Stimulated activated CD8-positive, alpha-beta memory T cell treated with anti-CD3 and anti-CD28 coated beads, Interleukin-15, amount 100 ng/mL, for 24 hours (primary cell): ENCODE measurements around the gene CBFA2T3.

ENCODE experiments used
- DNase-seq: peaks from one replicate; pipeline ENCODE4 v3.0.0-alpha.2; 2020; ENCODE audit warnings: low read depth

Gene CBFA2T3

DNA sequence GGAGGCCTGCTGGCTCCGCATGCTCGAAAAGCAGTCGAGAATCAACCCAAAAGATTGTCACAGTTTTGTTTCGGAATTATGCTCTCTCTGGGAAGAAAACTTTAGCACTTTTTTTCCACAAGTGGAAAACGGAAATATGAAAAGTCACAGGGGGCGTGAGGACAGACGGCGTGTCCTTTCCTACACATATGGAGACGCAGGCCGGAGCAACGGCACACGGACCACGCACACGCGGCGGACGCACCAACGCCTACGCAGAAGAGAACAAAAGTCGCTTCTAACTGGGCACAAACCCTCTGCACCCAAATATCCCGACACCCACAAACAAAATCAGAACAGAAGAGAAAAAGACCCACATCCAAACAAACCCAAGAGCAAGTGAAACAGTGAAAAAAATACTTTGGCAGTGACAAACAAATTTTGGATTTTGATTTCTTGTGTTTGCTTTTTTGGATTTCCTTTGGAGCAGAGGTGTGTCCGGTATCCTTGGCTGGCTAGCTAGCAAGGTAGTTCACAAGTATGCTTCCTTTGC lies 101.2 kb downstream of the CBFA2T3 start:
- DNase-seq = no peak

DNA sequence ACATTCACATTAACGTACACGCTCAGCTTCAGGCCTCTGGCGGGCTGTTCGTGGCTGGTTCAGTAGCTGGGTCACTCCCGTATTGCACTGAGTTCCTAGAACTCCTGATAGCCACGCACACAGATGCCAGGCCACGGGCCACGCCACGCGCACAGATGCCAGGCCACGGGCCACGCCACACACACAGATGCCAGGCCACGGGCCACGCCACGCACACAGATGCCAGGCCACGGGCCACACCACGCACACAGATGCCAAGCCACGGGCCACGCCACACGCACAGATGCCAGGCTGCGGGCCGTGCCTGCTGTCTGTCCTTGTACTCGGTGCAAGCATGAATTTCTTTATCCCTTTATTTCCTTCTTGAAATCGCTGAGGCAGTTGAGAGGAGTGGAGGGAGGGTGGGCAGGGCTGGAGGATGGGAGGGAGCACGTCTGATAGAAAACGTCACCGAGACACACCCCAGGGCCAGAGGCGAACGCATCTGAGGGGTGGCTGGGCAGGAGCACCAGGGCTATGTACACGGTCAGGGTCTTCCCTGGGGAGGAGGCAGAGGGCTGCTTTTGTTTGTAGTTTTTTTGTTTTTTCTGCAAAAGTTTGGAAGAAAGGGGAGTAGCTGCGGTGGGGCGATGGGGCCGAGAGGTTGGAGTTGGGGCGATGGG lies 101.9 kb downstream of the CBFA2T3 start:
- DNase-seq = no peak

DNA sequence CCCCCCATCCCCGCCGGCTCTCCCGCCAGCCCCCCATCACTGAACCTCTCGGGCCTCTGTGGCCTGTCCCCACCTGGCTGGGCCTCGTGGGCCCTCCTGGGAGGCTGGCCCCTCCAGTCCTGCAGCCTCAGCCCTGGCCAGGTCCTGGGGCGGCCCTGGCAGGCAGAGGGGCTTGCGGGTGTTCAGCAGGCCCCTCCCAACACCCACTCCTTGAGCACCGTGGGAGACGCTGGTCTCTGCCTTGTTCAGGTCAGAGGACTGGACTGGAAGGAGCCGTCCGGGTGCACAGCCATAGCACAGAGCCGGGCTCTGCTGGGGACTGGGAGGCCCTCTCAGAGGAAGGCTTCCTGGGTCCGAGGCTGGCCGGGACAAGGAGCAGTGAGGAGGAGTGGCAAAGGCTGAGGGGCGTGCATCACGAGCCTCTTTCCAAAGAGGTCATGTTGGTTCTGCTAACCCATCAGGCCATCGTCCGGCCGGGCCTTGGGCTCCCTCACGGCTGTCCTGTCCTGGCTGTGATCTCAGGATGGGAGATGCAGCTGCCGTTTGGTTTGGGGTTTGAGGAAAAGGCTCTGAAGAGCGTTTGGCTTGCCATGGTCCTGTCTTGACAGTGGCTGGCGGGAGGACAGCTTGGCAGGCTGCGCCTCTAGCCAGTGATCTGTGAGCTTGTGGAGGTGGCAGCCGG lies 104.2 kb downstream of the CBFA2T3 start:
- no peak for DNase-seq

DNA sequence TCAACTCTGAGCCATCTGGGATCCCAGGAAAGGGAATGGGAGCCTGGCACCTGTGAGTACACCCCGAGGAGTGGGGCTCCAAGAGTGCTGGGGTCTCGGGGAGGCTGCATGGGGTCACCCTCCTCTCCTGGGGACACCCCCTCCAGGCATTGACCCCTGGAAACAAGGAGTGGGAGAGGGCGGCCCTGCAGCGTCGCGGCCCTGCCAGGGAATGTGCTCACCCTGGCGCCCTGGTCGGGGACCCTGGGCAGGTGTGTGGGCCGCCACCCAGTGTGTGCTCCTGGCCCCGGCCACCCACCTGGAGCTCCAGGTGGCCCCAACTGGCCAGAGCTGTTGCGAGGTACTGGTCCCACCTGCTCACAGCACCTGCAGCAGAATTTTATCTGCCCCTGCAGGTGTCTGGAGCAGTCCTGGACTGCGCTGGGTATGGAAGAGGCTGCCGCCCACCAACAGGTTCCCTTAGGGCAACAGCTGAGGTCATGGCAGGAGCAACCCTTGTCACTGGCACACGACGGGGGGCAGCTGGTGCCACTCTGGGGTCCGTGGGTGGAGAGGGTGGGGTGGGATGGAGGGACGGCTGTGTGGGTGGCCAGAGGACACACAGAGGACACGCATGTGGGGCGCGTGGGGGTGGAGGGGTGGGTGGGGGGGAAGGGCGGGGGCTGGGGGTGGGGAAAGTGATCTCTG lies 105.1 kb downstream of the CBFA2T3 start:
- no peak for DNase-seq

DNA sequence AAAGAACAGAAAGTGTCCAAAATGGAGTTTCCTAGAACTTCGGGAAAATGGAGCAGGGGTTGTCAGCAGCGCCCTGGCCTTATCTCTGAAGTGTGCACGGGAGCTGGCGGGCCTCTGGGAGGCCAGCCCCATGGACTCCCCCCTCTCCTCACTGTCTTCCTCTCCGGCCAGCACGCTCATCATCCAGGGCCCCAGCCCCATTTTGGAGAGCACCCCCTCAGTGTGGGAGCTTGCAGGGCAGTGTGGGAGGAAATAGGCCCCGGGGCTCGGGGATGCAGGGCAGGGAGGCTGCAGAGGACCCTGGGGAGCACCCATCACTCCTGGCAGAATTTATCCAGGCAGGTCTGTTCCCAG lies 105.7 kb downstream of the CBFA2T3 start:
- DNase-seq = no peak

DNA sequence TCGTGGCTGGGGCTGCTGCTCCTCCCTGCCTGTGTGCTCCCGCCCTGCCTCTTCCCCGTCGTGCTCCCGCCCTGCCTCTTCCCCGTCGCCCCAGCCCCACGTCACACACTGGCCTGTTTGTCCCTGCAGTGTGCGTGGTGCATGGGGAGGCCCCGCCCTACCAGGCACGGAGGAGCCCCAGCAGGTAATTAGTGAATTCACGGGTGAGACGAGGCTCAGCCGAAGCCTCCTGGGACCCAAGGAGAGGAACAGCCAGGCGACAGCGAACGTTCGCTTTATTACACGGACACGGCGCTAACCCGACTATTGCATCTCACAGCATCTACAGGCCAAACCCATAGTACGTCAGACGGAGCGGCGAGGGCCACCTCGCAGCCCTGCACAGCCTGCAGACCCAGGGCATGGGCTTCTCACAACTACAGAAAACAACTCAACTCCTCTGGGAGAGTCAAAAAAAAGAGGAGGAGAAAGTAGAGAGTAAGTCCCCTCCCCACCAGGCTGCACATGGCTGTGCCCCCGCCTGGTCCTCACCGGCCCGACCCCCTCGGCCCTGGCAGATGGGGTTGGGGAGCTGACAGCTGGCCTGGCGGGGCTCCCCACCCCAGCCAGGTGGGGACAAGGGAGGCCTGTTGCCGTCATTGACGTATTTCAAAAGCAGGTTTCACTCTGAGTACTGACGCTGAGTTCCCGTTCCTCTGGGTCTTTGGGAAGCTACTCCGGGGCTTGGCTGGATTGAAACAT lies 106.2 kb downstream of the CBFA2T3 start:
- no peak for DNase-seq

DNA sequence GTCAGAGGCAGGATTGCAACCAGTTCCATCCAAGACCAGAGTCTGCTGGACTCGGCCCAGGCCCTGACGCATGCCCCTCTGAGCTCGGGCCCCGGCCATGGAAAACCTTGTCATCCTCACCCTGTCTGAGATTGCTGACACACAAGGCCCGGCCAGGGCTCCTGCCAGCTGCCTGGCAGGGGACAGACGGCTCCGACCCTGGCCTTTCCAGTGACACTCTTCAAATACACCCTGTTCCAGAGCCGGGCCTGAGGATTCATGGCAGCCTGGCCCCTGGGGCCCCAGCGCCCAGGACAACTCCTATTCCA lies 107.4 kb downstream of the CBFA2T3 start:
- no peak for DNase-seq

DNA sequence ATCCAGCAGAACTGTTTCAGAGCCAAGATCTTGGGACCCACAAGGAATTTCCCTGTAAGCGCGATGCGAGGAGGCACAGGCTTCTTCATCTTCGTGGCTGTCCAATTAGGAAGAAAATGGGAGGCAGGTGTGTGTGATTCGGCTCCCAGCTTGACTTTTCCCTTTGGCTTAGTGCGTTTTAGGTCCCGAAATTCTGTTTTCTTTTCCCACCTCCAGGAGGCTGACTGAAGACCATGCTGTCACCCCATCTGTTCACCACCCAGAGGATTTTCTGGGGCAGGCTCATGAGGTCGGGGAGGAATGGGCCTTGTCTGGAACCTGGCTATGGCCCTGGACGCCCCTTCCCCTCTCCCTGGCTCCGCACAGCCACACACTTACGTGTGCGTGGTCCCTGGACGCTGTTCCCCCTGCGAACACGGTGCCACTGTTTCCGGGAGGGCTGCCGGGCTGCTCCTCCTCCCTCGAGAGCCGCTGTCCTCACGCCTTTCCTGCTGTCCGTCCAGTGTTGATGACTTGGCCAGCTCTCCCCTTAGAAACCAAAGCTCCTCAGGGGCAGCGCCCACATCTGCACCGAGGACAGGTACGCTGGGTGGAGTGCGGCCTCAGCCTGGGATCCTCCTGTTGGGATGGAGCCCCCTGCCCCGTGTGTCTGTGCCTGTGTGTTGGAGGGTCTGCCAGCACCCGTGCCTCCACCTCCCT lies 107.9 kb downstream of the CBFA2T3 start:
- DNase-seq = no peak

DNA sequence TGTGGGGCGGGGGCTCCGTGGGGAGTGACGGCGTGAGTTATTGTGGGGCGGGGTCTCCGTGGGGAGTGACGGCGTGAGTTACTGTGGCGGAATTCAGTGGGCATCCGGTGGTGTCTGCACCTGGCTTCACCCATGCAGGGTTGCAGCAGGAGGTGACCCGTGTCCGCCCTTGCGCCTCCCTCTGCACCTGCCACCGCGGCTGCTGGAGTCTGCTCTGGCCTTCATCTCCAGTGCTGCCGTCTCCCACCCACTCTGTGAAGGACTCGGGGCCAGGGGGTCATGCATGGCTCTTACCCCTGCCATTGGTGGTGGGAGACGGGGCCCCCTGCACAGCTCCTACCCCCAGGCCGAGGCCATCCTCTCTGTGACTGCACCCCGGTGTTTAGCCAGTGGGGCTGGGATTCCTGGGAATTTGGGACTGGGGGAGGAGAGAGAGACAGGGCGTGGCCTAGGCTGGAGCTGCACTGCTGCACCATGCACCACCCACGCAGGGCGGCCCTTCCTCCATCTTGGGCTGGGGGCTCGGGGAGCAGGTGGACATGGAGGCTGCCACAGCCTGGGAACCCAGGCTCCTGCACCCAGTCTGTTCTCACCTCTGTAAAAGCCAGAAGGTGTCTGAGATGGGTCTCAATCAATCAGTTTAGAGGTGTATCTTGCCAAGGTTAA lies 109.3 kb downstream of the CBFA2T3 start:
- DNase-seq = no peak

DNA sequence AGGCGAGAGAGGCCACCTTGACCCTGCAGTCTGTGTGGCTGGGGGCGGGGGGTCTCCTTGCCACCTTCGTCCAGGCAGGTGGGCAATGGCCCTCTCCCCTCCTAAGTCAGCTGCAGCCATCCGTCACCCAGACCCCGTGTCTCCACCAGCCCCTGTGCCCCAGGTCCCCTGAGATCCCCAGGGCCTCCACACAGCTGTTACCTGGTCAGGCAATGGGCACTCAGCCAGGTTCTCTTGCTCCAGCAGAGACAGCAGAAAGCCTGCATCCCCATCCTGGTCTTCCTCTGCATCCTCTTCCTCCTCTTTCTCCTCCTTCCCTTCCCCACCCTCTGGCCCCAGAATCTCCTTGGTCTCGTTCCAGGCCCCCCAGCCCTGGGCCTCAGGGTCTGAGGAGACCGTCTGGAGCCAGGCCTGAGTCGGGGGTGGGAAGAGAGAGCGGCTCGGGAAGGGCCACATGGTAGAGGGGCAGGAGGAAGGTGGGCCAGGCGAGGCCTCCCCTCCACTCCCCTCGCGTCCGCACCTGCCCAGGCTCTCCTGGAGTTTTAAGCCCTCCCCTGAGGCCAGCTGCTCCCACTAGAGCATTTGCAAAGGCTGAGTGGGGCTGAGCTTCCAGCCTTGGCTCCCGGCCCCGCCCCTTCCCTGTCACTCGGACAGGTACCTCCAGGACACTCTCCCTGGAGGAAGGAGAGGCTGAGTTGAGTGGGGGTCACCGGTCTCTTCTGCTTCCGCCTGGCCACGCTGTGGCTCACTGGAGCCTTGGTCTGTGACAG lies 110.7 kb downstream of the CBFA2T3 start, which contains the start of gene PABPN1L:
PABPN1L (minus strand) TSS at position 510 of the 770 bp plus-strand sequence; CDS start at position 456, 54 bp downstream.
- no peak for DNase-seq

DNA sequence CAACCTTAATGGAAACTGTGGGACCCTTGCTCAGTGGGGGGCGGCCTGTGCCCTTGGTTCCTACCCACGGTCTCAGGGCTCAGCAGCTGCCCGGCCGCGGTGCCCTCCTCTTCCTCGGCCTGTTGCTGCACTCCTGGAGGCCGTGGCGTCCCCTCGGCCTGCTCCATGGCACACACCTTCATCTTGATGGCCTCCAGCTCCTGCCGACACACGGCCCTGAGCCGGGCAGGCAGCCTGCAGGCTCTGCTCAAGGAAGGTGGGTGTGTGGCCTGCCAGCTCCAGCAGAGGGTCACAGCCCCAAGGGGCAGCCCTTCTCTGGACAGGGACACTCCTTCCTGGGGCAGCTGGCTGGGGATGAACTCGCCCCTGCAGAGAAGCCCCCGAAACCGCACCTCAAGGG lies 111.3 kb downstream of the CBFA2T3 start:
- DNase-seq = no peak

DNA sequence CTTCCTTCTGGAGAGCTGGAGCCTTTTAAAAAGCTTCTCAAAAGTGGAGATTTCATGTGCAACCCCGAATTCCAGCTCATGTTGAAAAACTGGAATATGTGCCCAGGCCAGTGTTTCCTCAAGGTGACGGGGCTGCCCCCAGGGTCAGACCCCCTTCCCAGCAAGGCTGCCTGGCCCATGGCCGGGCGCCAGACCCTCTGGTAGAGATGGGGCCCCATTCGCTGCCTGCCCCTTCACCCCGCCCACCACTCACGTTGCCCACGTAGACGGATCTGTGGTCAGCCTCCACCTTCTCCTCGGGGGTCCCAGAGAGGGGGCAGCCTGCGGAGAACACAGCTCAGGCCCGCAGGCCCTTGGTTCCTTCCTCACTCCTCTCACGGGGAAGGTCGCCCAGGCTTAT lies 111.7 kb downstream of the CBFA2T3 start:
- DNase-seq = no peak

DNA sequence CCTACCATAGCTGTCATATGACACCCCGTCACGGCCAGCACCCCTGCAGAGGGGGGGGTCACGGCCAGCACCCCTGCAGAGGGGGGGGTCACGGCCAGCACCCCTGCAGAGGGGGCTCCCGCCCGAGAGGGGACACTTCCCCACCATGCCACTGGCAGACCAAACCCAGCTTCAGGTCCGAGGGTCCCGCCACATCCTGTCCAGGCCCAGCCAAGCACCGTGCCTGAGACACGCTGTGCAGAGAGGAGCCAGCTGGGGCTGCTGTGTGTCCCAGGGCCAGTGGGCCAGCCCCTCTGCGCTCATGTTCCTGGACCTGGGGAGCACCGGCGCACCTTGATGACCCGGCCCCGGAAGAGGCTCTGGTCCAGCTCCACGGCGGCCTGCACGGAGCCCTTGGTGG lies 112.5 kb downstream of the CBFA2T3 start:
- no peak for DNase-seq

DNA sequence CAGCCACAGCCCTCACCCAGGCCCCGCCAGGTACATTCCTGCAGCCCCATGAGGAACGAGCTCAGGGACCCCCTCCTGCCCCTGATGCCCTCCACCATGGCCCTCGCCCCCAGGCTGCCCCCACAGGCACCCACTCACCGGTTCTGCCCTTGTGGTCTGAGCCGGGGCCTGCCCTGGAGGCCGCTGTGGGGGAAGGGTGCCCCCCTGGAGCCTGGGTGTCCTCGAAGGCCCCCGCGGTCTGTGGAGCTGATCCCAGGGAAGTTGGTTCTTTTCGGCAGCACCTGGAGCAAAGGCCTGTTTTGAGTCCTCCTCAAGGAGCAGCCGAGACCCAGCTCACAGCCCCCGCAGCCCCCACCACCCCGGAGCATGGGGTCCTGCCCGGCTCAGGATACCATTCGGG lies 112.9 kb downstream of the CBFA2T3 start:
- no peak for DNase-seq

DNA sequence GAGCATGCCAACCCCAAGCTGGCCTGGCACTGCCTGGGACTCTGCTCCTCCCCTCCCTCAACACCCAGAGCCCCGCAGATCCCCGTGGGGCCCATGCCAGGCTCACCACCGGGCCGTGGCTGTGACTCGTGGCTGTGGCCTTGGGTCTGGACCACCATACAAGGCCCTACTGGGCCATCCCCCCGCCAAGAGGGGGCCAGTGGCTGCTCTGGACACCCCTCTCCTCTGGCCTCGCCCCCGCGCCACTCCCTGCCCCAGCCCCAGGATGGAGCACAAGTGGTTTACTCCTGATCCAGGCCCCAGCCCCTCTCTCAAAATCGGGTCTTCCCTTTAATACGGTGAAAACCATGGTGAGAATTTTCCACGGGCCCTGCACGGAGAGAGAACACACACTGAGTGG lies 113.6 kb downstream of the CBFA2T3 start:
- no peak for DNase-seq

DNA sequence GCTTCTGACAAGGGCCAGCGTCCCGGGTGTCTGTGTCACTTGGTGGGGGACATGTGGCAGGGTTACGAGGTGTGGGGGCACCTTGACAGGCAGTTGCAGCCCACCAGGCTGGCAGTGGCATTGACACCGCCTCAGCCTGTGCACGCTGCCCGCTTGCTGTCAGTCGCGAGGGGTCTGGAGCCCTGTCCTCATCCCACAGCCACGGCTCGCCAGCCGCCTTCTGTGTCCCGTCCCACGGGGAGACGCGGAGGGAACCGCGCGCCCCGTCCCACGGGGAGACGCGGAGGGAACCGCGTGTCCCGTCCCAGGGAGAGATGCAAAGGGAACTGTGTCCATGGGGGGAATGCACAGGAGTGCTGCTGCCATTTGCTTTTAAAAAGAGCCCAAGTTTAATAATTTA lies 114.0 kb downstream of the CBFA2T3 start:
- no peak for DNase-seq

DNA sequence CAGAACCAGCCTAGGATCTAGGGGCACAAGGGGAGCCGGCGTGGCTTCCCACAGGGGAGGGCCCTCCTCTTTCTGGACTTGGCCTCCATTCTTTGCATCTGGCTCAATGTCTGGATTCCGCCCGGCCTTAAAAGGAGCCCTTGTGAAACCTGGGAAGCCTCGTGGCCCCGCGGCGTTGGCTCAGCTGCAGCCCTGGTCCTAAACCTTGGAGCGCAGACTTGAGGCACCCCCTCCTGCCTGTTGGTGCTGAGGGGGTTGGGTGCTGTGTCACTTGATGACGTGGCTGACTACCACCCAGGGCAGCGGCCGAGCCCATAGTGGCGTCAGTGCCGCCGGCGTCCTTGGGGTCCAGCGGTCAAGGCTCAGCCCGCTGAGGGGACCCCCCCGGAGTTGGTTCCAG lies 115.6 kb downstream of the CBFA2T3 start:
- DNase-seq = no peak

DNA sequence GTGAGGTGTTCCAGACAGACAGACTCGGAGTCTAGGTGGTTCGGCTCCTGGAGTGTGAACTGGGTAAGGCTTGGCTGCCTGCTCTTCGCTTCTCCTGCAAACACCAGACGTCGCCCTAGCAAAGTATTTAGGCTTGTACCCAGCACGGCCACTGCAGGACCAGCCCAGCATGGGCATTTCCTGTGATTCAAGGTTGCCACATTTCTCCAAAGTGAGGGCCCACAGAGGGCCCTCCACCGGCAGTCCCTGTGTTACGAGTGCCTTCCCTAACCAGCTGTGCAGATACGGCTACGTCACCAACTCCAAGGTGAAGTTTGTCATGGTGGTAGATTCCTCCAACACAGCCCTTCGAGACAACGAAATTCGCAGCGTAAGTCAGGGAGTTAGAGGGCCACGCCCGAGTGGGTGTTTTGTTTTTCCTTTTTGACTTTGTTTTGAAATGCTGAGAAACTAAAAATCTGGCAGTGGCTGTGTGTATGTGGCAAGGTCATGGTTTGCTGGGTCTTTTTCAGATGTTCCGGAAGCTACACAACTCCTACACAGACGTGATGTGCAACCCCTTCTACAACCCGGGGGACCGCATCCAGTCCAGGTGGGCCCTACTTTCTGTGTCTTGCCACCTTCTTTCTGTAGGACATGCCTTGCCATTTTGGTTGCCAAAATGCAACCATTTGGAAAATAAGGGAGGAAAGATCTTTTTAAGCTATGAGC lies 117.5 kb downstream of the CBFA2T3 start:
- no peak for DNase-seq

DNA sequence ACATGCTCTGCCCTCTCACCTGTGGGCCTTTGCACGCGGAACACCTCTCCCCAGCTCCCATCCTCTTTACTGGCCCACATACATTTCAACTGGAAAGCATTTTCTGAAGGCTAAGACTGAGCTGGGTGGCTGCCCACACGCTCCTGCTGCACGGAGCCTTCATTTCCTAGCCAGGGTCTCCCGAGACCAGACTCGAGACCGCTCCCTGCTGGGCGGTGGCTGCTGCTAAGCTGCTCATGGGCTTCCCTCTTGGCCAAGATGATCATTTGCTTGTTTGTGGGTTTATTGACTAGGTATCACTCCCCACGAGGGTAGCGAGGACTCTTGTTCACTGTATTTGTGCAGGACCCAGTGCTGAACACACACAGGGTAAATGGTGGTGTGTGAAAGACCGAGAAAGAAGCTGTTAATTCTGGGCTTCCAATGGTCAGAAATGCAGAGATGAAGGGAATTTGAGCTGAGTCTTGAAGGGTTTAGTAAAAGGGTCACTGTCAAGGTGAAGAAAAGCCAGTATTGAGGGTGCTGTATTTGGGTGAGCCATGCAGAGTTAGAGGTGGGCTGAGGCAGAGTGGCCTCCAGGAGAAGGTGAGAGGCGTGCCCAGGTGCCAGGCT lies 119.2 kb downstream of the CBFA2T3 start:
- DNase-seq = peak; percentile 16
